ENCODE results near the gene GP1BA.

DNA sequence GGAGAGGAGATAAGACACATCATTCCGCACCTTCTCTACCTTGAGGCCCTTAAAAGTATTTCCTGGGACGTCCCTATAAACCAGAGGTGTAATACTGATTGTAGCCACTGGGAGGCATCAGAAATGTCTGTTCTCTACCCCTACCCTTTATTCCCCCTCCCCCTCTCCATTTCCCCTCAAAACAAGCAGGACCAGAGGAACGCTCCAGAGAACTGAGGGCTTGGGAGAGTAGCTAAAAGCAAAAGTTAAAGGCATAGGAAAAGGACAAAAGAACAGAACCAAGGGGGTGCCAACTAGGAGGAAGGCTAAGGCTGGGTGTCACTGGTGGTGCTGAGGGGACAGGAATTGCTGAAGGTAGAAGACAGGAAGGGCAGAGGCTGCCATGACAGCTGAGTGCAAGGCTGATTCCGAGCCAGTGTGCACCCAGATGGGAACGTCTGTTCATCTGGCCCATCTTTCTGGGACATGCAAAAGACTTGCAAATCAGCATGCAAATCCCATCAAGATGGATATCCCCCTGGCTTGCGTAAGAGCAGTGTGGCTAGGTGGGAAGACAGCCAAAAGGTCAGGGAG is 48.7 kb downstream of the GP1BA start:
- no peak for TF ChIP-seq FOXM1 (IDR thresholded peaks at IDR 0.05; ENCODE audit: borderline replicate concordance)
- TF ChIP-seq SP1 (IDR thresholded peaks at IDR 0.05): no peak
- no peak for TF ChIP-seq BHLHE40 (IDR thresholded peaks at IDR 0.05; ENCODE audit: borderline replicate concordance)
- no peak for TF ChIP-seq FOXA1 (IDR thresholded peaks at IDR 0.05)
- TF ChIP-seq, protein P1, sequence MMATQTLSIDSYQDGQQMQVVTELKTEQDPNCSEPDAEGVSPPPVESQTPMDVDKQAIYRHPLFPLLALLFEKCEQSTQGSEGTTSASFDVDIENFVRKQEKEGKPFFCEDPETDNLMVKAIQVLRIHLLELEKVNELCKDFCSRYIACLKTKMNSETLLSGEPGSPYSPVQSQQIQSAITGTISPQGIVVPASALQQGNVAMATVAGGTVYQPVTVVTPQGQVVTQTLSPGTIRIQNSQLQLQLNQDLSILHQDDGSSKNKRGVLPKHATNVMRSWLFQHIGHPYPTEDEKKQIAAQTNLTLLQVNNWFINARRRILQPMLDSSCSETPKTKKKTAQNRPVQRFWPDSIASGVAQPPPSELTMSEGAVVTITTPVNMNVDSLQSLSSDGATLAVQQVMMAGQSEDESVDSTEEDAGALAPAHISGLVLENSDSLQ (IDR thresholded peaks at IDR 0.05): no peak
- no peak for TF ChIP-seq NFRKB (IDR thresholded peaks at IDR 0.05)
